GM23338 (cell line): Measurements from ENCODE around the gene NHSL1.

Experiments used
- CREB1 ChIP-seq: fragments of 250-450 bp; sonication (Bioruptor Pico); IDR thresholded peaks from 2 replicates; pipeline ENCODE4 v1.5.0; 2020; ENCODE audit warnings: low read depth, mild to moderate bottlenecking, moderate library complexity
- ETS1 ChIP-seq: IDR thresholded peaks from 2 replicates; pipeline ENCODE4 v1.6.1; 2016; ENCODE audit warnings: antibody characterized with exemption
- EZH2 ChIP-seq: fragments of 200-600 bp; sonication (generic); IDR thresholded peaks from one replicate; pipeline ENCODE4 v1.8.0; 2017; ENCODE audit warnings: antibody characterized with exemption, mild to moderate bottlenecking, low read depth; ENCODE audit not compliant: unreplicated experiment
- EZH2phosphoT487 ChIP-seq: fragments of 200-600 bp; sonication (generic); IDR thresholded peaks from one replicate; pipeline ENCODE4 v1.8.1; 2018; ENCODE audit warnings: antibody characterized with exemption; ENCODE audit not compliant: unreplicated experiment
- JUNB ChIP-seq: IDR thresholded peaks from one replicate; pipeline ENCODE4 v1.6.1; 2016; ENCODE audit warnings: antibody characterized with exemption; ENCODE audit not compliant: unreplicated experiment
- NANOG ChIP-seq: IDR thresholded peaks from 2 replicates; pipeline ENCODE4 v1.6.1; 2016; ENCODE audit warnings: antibody characterized with exemption, borderline replicate concordance
- POLR2AphosphoS5 ChIP-seq: IDR thresholded peaks from 2 replicates; pipeline ENCODE4 v1.6.1; 2016; ENCODE audit warnings: antibody characterized with exemption, low read depth
- REST ChIP-seq: IDR thresholded peaks from one replicate; pipeline ENCODE4 v1.6.1; 2018; ENCODE audit warnings: antibody characterized with exemption; ENCODE audit not compliant: unreplicated experiment
- ZNF114 ChIP-seq: fragments of 250-450 bp; sonication (Bioruptor Pico); IDR thresholded peaks from 2 replicates; pipeline ENCODE4 v1.5.0; 2020; ENCODE audit warnings: mild to moderate bottlenecking, moderate library complexity
- ZNF331 ChIP-seq: fragments of 250-450 bp; sonication (Bioruptor Pico); IDR thresholded peaks from 2 replicates; pipeline ENCODE4 v1.5.0; 2020; ENCODE audit warnings: low read depth, mild to moderate bottlenecking, moderate library complexity
- TF ChIP-seq, protein P1 (sequence below), 2 experiments: fragments of 200-600 bp in 1 of 2; sonication (generic) in 1 of 2; conservative IDR thresholded peaks; 2 replicates each; pipeline versions ENCODE4 v1.5.1 to v1.6.1; 2016 to 2017; ENCODE audit warnings: antibody characterized with exemption in 2 of 2, low read depth in 2 of 2, mild to moderate bottlenecking in 2 of 2, moderate library complexity in 1 of 2
- TF ChIP-seq, protein P2 (sequence below): fragments of 250-450 bp; sonication (Bioruptor Pico); IDR thresholded peaks from 2 replicates; pipeline ENCODE4 v1.5.0; 2020; ENCODE audit warnings: mild to moderate bottlenecking, moderate library complexity

- TF ChIP-seq, protein P1, sequence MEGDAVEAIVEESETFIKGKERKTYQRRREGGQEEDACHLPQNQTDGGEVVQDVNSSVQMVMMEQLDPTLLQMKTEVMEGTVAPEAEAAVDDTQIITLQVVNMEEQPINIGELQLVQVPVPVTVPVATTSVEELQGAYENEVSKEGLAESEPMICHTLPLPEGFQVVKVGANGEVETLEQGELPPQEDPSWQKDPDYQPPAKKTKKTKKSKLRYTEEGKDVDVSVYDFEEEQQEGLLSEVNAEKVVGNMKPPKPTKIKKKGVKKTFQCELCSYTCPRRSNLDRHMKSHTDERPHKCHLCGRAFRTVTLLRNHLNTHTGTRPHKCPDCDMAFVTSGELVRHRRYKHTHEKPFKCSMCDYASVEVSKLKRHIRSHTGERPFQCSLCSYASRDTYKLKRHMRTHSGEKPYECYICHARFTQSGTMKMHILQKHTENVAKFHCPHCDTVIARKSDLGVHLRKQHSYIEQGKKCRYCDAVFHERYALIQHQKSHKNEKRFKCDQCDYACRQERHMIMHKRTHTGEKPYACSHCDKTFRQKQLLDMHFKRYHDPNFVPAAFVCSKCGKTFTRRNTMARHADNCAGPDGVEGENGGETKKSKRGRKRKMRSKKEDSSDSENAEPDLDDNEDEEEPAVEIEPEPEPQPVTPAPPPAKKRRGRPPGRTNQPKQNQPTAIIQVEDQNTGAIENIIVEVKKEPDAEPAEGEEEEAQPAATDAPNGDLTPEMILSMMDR (conservative IDR thresholded peaks at IDR 0.05; ENCODE audit: low read depth in 2 of 2) = no peak
- TF ChIP-seq POLR2AphosphoS5 (no peak), EZH2 (no peak), CREB1 (CRISPR knock-in tag) (no peak), REST (no peak), ZNF331 (CRISPR knock-in tag) (no peak), JUNB (no peak), EZH2phosphoT487 (no peak), NANOG (no peak), ETS1 (no peak), ZNF114 (CRISPR knock-in tag) (no peak)
- TF ChIP-seq, protein P2, sequence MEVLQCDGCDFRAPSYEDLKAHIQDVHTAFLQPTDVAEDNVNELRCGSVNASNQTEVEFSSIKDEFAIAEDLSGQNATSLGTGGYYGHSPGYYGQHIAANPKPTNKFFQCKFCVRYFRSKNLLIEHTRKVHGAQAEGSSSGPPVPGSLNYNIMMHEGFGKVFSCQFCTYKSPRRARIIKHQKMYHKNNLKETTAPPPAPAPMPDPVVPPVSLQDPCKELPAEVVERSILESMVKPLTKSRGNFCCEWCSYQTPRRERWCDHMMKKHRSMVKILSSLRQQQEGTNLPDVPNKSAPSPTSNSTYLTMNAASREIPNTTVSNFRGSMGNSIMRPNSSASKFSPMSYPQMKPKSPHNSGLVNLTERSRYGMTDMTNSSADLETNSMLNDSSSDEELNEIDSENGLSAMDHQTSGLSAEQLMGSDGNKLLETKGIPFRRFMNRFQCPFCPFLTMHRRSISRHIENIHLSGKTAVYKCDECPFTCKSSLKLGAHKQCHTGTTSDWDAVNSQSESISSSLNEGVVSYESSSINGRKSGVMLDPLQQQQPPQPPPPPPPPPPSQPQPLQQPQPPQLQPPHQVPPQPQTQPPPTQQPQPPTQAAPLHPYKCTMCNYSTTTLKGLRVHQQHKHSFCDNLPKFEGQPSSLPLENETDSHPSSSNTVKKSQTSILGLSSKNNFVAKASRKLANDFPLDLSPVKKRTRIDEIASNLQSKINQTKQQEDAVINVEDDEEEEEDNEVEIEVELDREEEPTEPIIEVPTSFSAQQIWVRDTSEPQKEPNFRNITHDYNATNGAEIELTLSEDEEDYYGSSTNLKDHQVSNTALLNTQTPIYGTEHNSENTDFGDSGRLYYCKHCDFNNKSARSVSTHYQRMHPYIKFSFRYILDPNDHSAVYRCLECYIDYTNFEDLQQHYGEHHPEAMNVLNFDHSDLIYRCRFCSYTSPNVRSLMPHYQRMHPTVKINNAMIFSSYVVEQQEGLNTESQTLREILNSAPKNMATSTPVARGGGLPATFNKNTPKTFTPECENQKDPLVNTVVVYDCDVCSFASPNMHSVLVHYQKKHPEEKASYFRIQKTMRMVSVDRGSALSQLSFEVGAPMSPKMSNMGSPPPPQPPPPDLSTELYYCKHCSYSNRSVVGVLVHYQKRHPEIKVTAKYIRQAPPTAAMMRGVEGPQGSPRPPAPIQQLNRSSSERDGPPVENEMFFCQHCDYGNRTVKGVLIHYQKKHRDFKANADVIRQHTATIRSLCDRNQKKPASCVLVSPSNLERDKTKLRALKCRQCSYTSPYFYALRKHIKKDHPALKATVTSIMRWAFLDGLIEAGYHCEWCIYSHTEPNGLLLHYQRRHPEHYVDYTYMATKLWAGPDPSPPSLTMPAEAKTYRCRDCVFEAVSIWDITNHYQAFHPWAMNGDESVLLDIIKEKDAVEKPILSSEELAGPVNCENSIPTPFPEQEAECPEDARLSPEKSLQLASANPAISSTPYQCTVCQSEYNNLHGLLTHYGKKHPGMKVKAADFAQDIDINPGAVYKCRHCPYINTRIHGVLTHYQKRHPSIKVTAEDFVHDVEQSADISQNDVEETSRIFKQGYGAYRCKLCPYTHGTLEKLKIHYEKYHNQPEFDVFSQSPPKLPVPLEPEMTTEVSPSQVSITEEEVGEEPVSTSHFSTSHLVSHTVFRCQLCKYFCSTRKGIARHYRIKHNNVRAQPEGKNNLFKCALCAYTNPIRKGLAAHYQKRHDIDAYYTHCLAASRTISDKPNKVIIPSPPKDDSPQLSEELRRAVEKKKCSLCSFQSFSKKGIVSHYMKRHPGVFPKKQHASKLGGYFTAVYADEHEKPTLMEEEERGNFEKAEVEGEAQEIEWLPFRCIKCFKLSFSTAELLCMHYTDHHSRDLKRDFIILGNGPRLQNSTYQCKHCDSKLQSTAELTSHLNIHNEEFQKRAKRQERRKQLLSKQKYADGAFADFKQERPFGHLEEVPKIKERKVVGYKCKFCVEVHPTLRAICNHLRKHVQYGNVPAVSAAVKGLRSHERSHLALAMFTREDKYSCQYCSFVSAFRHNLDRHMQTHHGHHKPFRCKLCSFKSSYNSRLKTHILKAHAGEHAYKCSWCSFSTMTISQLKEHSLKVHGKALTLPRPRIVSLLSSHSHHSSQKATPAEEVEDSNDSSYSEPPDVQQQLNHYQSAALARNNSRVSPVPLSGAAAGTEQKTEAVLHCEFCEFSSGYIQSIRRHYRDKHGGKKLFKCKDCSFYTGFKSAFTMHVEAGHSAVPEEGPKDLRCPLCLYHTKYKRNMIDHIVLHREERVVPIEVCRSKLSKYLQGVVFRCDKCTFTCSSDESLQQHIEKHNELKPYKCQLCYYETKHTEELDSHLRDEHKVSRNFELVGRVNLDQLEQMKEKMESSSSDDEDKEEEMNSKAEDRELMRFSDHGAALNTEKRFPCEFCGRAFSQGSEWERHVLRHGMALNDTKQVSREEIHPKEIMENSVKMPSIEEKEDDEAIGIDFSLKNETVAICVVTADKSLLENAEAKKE = no peak
Measured at GRCh38 chr6:138537106-138537505, 37.8 kb upstream of the NHSL1 start.
